Measurements from ENCODE around the gene ULBP2. TPM values are rescaled to one million over a fixed set of nuclear protein-coding genes. Genes with fewer than 3 reads are reported as not detected.

ULBP2 gene
- total and polyA plus RNA-seq, 2 of the 8 experiments (the other 6 are each of a cell fraction or from before 2014, with no cell fraction given) = 0.05 TPM; not detected in 1

DNA sequence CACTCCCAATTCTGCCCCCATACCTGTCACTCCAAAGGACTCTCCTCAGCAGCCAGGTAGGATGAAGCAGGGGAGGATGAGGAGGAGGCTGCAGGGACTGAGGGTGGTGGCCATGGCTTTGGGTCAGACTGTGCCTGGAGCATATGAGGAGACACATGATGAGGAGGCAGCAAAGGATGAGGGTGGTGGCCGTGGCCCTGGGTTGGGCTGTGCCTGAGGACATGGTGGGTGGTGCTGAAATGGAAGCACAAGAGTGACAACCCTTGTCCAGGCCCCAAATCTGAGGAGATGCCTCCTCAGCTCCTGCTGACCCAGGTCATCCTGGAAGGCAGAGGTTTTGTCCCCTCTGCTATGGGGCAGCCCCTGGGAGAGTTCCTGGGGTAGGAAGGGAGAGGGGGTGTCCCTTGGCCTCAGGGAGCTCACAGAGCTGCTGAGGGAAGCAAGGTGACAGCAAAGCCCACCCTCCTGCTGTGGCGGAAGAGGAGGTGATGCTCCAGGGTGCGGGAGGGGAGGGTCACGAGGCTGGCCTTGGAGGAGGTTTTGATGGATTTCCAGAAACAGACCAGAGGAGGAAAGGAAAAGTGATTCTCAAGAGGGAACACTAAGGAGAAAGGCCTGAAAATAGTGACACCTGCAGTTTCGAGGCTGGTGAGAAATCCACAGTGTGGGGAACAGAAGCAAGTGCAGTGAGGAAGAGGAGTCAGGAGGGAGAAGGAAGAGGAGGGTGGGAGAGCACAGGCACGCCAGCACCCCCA, 23.5 kb upstream of the ULBP2 start:
- Histone ChIP-seq H2BK20ac (ENCODE audit: low read length) (no peak overlapping the region), H4K5ac (ENCODE audit: insufficient read length, low read depth, low read length) (no peak overlapping the region), H3K14ac (ENCODE audit: insufficient read length) (no peak overlapping the region), H3K56ac (replicated peaks; ENCODE audit: insufficient read length, low read depth, low read length) (no peak overlapping the region), H3K23ac (ENCODE audit: insufficient read length) (no peak overlapping the region), H4K91ac (replicated peaks; ENCODE audit: insufficient read length, low read length) (no peak overlapping the region), H3K36me3 (ENCODE audit: control insufficient read depth in 2 of 4, insufficient read depth in 4 of 4, low read length in 3 of 4) (no peaks in the 10 kb centered on the region), H3K4me2 (ENCODE audit: insufficient read depth in 1 of 2, low read depth in 2 of 2, low read length in 2 of 2) (no peak overlapping the region), H3K18ac (ENCODE audit: extremely low read depth, low read length) (no peak overlapping the region), H3K4me1 (replicated peaks in 1 of 4; ENCODE audit: control insufficient read depth in 3 of 4, insufficient read depth in 4 of 4, low read length in 3 of 4) (peaks cover 0 to 5% (median 0%) of the 10 kb centered on the region in 4 experiments; a peak in 2 of 7 replicates), H4K8ac (ENCODE audit: extremely low read depth, insufficient read depth, low read length) (no peak overlapping the region), H2AK5ac (ENCODE audit: low read depth, low read length) (no peak overlapping the region), H3K27me3 (replicated peaks in 1 of 4; ENCODE audit: control insufficient read depth in 3 of 4, extremely low read depth in 1 of 4, insufficient read depth in 3 of 4, low read length in 3 of 4) (peaks cover 15 to 32% (median 28%) of the 10 kb centered on the region in 4 experiments), H2AFZ (ENCODE audit: low read length) (no peak overlapping the region), H2BK15ac (ENCODE audit: low read length) (no peak overlapping the region), H2BK12ac (ENCODE audit: low read depth, low read length) (no peak overlapping the region), H3K9me3 (ENCODE audit: insufficient read depth in 2 of 2, low read depth in 1 of 2, low read length in 1 of 2) (no peaks in the 10 kb centered on the region), H3K23me2 (ENCODE audit: low read depth, low read length) (peaks cover 10% of the 10 kb centered on the region; the same call in 1 of the 2 replicates), H3K79me1 (ENCODE audit: low read depth, low read length) (no peaks in the 10 kb centered on the region), H3K4ac (replicated peaks; ENCODE audit: insufficient read length, low read depth, low read length) (no peak overlapping the region), H3K9ac (replicated peaks in 1 of 4; ENCODE audit: extremely low read depth in 1 of 4, low read depth in 3 of 4, low read length in 3 of 4) (no peak overlapping the region), H3K79me2 (ENCODE audit: control insufficient read depth in 1 of 2, insufficient read depth in 2 of 2, low read length in 2 of 2) (no peaks in the 10 kb centered on the region), H2BK5ac (ENCODE audit: low read depth, low read length) (no peak overlapping the region), H2BK120ac (replicated peaks; ENCODE audit: low read depth, low read length) (no peak overlapping the region), H4K20me1 (replicated peaks in 1 of 2; ENCODE audit: control insufficient read depth in 1 of 2, insufficient read depth in 2 of 2, low read length in 2 of 2) (peaks cover 0 to 2% of the 10 kb centered on the region in 2 experiments), H3K27ac (ENCODE audit: low read depth, low read length) (no peak overlapping the region), H3K4me3 (ENCODE audit: extremely low read depth in 1 of 4, insufficient read depth in 2 of 4, low read depth in 3 of 4, low read length in 4 of 4) (no peak overlapping the region)
- no peak for FAIRE-seq
- WGBS, 2 experiments (ENCODE audit: extremely low coverage in 1 of 2, insufficient coverage in 1 of 2, insufficient read length in 1 of 2, insufficient replicate concordance in 2 of 2, low coverage in 1 of 2, low lambda C conversion rate in 2 of 2, missing lambda C conversion rate in 1 of 2) = 78% methylated on average over 5 of the region's 6 CpGs; no CpG with 5 or more reads in 1 of the 2 experiments
- ChIA-PET POLR2A (ENCODE audit: partially characterized antibody) (no interaction called here), CTCF (ENCODE audit: partially characterized antibody) (interaction anchor here (0.6 to 4.1 kb wide), 16 partner anchors 11 to 320 kb away, joined by 3 to 20 read pairs (median 4); partner anchors contain the start of gene RAET1E)
- peak in 1 of 2 experiments; percentile 14 for DNase-seq (ENCODE audit: low read depth in 1 of 2, low spot score in 2 of 2)
- TF ChIP-seq ASH2L (IDR thresholded peaks at IDR 0.05; ENCODE audit: low read length) (no peak), CHD1 (IDR thresholded peaks at IDR 0.05; ENCODE audit: low read depth, low read length) (no peak), TEAD4 (IDR thresholded peaks at IDR 0.05; ENCODE audit: low read depth, low read length) (no peak), CTBP2 (IDR thresholded peaks at IDR 0.05; ENCODE audit: borderline replicate concordance, insufficient read depth, insufficient read length, low read length) (no peak), KDM5A (IDR thresholded peaks at IDR 0.05; ENCODE audit: low read length) (no peak), TBP (IDR thresholded peaks at IDR 0.05; ENCODE audit: low read depth, low read length) (no peak), RFX5 (IDR thresholded peaks at IDR 0.05; ENCODE audit: borderline replicate concordance, low read depth, low read length) (no peak), CBX8 (IDR thresholded peaks at IDR 0.05; ENCODE audit: borderline replicate concordance, low read depth, low read length) (no peak), TAF1 (IDR thresholded peaks at IDR 0.05; ENCODE audit: low read depth, low read length) (no peak), ZNF274 (IDR thresholded peaks at IDR 0.05; ENCODE audit: borderline replicate concordance, extremely low read depth, low read length) (no peak), GTF2F1 (IDR thresholded peaks at IDR 0.05; ENCODE audit: borderline replicate concordance, low read depth, low read length) (no peak), CREB1 (IDR thresholded peaks at IDR 0.05) (no peak), EGR1 (IDR thresholded peaks at IDR 0.05; ENCODE audit: borderline replicate concordance, low read depth, low read length) (no peak)
- TF ChIP-seq, protein P1, sequence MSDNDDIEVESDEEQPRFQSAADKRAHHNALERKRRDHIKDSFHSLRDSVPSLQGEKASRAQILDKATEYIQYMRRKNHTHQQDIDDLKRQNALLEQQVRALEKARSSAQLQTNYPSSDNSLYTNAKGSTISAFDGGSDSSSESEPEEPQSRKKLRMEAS (IDR thresholded peaks at IDR 0.05) = no peak

Measured in H1 (cell line).